ENCODE results near the gene ST8SIA1. TPM values are rescaled to one million over a fixed set of nuclear protein-coding genes. Genes with fewer than 3 reads are reported as not detected.

Gene ST8SIA1, protein sequence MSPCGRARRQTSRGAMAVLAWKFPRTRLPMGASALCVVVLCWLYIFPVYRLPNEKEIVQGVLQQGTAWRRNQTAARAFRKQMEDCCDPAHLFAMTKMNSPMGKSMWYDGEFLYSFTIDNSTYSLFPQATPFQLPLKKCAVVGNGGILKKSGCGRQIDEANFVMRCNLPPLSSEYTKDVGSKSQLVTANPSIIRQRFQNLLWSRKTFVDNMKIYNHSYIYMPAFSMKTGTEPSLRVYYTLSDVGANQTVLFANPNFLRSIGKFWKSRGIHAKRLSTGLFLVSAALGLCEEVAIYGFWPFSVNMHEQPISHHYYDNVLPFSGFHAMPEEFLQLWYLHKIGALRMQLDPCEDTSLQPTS
- 2.2 and 2.6 TPM in 2 replicates for total RNA-seq

GRCh38 chr12:22334410-22335100, at the start of gene ST8SIA1:
Gene ST8SIA1, minus strand, starts transcription at chr12:22334707. Its CDS starts 475 bp downstream, at chr12:22334232.

Other genes with a start within 250 kb of the ST8SIA1 start
- 19.4 and 27.4 TPM in 2 replicates for gene C2CD5, start 209.8 kb upstream of the ST8SIA1 start, total RNA-seq

Measured in smooth muscle cell of the pulmonary artery (primary cell).